OCI-LY3 (cell line): ENCODE measurements around the gene GSTO2.

Experiments
- H2AFZ ChIP-seq: fragments of 200-600, 300-600 bp; shearing (Covaris generic); 2 replicates; pipeline ENCODE4 v1.6.0; 2014; ENCODE audit warnings: antibody characterized with exemption, low read depth, low read length
- H3K27ac ChIP-seq: fragments of 200-600, 300-600 bp; sonication (generic); 2 replicates; pipeline ENCODE4 v1.5.1; 2014; ENCODE audit warnings: mild to moderate bottlenecking, low read length, moderate library complexity, mixed read lengths
- H3K27me3 ChIP-seq: fragments of 200-600, 300-600 bp; sonication (generic); 2 replicates; pipeline ENCODE4 v1.6.1; 2014; ENCODE audit warnings: low read depth, low read length, mixed read lengths
- H3K36me3 ChIP-seq: fragments of 200-600, 300-600 bp; sonication (generic); replicated peaks from 2 replicates; pipeline ENCODE3; 2014; ENCODE audit warnings: low read depth, low read length, mixed read lengths
- H3K4me1 ChIP-seq: fragments of 300-600, 200-600 bp; sonication (generic); 2 replicates; pipeline ENCODE4 v1.6.1; 2014; ENCODE audit warnings: low read length, mixed read lengths
- H3K4me2 ChIP-seq: fragments of 200-600, 300-600 bp; sonication (generic); 2 replicates; pipeline ENCODE4 v1.6.1; 2014; ENCODE audit warnings: low read length, mixed read lengths
- H3K4me3 ChIP-seq: fragments of 300-600, 200-600 bp; sonication (generic); 2 replicates; pipeline ENCODE4 v1.5.1; 2014; ENCODE audit warnings: antibody characterized with exemption, mild to moderate bottlenecking, low read length, moderate library complexity
- H3K79me2 ChIP-seq: fragments of 300-600, 200-600 bp; shearing (Covaris generic); 2 replicates; pipeline ENCODE4 v1.6.1; 2014; ENCODE audit warnings: mild to moderate bottlenecking, low read length, mixed read lengths
- H3K9ac ChIP-seq: fragments of 300-600, 200-600 bp; shearing (Covaris generic); 2 replicates; pipeline ENCODE4 v1.6.0; 2014; ENCODE audit warnings: mild to moderate bottlenecking, low read length, moderate library complexity
- H3K9me3 ChIP-seq: fragments of 200-600, 300-600 bp; shearing (Covaris generic); 2 replicates; pipeline ENCODE4 v1.6.1; 2014; ENCODE audit warnings: low read length, mixed read lengths; ENCODE audit not compliant: insufficient read depth
- H4K20me1 ChIP-seq: fragments of 200-600, 300-600 bp; sonication (generic); 2 replicates; pipeline ENCODE4 v1.6.1; 2016; ENCODE audit warnings: low read length, mixed read lengths; ENCODE audit not compliant: insufficient read depth
- EZH2phosphoT487 ChIP-seq: fragments of 200-600 bp; shearing (Covaris generic); IDR thresholded peaks from 2 replicates; pipeline ENCODE4 v1.6.1; 2018; ENCODE audit warnings: antibody characterized with exemption, mixed run types, low read depth
- TF ChIP-seq, protein P1 (sequence below): fragments of 200-600, 300-600 bp; sonication (generic); IDR thresholded peaks from 2 replicates; pipeline ENCODE4 v1.5.1; 2014; ENCODE audit warnings: antibody characterized with exemption, low read length, low read depth

GSTO2 gene

DNA sequence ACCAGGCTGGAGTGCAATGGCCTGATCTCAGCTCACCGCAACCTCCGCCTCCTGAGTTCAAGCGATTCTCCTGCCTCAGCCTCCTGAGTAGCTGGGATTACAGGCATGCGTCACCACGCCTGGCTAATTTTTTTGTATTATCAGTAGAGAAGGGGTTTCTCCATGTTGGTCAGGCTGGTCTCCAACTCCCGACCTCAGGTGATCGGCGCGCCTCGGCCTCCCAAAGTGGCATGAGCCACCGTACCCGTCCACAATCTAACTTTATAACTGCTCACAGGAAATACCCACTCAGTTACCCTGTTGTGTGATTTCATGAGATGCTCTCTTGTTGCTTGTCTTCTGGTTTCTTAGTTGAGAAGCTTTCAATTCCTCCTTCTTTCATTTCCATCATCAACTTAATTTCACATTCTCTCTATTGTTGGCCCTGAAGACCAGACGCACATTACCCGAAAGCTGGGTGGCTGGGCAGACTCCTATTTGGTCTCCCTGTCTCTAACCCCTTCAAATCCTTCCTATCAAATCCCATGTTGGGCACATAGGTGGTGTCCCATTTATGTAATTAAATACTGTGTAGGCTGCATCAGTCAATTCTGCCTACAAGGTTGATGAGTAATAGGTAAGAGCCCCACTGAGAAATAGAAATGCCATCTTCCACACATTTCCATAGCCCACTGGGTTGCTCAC is 1.1 kb upstream of the GSTO2 start:
- Histone ChIP-seq H3K9ac (peak overlapping the region; percentile 69), H3K9me3 (no peaks in the 10 kb centered on the region), H4K20me1 (no peaks in the 10 kb centered on the region), H3K4me3 (peak overlapping the region; percentile 99), H3K79me2 (peaks cover 47% of the 10 kb centered on the region), H3K27me3 (no peaks in the 10 kb centered on the region), H2AFZ (no peak overlapping the region), H3K4me2 (peak overlapping the region; percentile 91), H3K4me1 (peaks cover 14% of the 10 kb centered on the region), H3K36me3 (peaks cover 19% of the 10 kb centered on the region), H3K27ac (peak overlapping the region; percentile 53)
- no peak for TF ChIP-seq EZH2phosphoT487
- TF ChIP-seq, protein P1, sequence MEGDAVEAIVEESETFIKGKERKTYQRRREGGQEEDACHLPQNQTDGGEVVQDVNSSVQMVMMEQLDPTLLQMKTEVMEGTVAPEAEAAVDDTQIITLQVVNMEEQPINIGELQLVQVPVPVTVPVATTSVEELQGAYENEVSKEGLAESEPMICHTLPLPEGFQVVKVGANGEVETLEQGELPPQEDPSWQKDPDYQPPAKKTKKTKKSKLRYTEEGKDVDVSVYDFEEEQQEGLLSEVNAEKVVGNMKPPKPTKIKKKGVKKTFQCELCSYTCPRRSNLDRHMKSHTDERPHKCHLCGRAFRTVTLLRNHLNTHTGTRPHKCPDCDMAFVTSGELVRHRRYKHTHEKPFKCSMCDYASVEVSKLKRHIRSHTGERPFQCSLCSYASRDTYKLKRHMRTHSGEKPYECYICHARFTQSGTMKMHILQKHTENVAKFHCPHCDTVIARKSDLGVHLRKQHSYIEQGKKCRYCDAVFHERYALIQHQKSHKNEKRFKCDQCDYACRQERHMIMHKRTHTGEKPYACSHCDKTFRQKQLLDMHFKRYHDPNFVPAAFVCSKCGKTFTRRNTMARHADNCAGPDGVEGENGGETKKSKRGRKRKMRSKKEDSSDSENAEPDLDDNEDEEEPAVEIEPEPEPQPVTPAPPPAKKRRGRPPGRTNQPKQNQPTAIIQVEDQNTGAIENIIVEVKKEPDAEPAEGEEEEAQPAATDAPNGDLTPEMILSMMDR: no peak

DNA sequence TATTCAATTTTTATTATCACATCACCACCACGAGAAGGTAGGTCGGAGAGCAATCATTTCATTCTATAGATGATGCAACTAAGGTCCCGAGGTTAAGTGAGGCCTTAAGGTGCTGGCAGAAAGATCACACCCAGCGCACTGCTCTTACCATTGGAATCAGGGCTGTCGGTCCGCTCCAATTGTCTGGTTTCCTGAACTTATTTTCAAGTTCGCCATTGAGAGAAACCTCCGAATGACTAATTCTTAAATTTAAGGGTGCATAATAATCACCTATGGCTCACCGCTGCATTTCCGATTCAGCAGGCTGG is 625 bp upstream of the GSTO2 start:
- Histone ChIP-seq H3K27ac (peak overlapping the region; percentile 53), H3K9me3 (no peaks in the 10 kb centered on the region), H3K36me3 (peaks cover 19% of the 10 kb centered on the region), H3K4me3 (peak overlapping the region; percentile 99), H3K27me3 (no peaks in the 10 kb centered on the region), H4K20me1 (no peaks in the 10 kb centered on the region), H3K4me1 (peaks cover 14% of the 10 kb centered on the region), H2AFZ (peak overlapping the region; percentile 25; the same call in 1 of the 2 replicates), H3K4me2 (peak overlapping the region; percentile 91), H3K9ac (peak overlapping the region; percentile 69), H3K79me2 (peaks cover 46% of the 10 kb centered on the region)
- TF ChIP-seq, protein P1: no peak
- no peak for TF ChIP-seq EZH2phosphoT487

DNA sequence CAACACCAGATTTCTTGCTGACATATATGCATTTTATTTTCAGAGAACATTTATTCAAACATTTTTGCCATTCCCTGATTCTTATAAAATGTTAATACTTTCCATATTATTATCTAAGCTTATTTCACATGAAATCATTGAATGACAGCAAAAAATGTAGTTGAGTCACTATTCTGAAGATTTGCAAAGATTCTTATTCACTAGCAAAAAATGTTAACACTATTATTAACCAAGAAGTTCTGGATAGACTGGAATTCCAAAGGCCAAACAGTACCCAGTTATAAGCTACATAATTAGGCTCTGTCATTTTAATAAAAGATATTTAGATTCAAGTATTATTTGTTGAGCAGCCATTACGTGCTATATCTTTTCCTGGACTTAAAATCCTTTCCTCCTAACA is 4.3 kb downstream of the GSTO2 start:
- Histone ChIP-seq H4K20me1 (no peaks in the 10 kb centered on the region), H3K27me3 (no peaks in the 10 kb centered on the region), H3K36me3 (peaks cover 2% of the 10 kb centered on the region), H3K9me3 (no peaks in the 10 kb centered on the region), H3K27ac (no peak overlapping the region), H3K9ac (no peak overlapping the region), H2AFZ (no peak overlapping the region), H3K4me1 (0 out of 2 replicates have a peak, but pooled peaks cover 4% of the 10 kb centered on the region), H3K4me3 (no peak overlapping the region), H3K4me2 (no peak overlapping the region), H3K79me2 (peaks cover 4% of the 10 kb centered on the region)
- TF ChIP-seq, protein P1: no peak
- TF ChIP-seq EZH2phosphoT487: no peak

DNA sequence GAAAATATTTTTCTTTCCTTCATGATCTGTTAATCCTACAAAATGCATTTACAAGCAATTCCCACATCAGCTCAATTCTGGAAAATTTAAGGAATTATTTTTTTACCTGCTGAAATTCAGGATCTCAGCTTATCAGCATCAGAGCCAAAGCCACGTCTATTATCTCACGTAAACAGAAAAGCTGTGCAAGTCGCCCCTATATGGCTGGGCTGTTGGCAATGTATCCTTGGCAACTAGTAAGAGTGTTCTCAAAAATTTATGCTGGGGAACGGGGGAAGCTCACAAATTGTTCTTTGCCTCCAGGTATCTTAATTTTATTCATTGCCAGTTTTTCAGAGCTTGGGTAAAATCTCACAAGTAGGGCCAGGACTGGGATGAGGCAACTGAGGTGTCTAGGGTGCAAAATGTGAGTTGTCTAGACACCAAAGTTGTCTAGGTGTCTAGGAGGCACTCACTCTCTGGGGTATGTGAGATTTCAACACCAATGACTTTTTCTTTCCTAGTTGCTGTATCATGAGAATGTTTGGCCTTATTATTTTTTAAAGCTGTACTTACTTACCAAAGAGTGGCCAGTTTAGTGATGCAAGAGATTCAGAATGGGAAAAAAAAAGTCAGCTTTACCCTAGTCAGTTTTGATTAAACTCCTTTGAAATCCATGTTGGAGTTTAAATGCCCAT is 5.1 kb downstream of the GSTO2 start:
- Histone ChIP-seq H4K20me1 (no peaks in the 10 kb centered on the region), H3K4me3 (no peak overlapping the region), H3K4me2 (peak overlapping the region; percentile 58), H3K9ac (no peak overlapping the region), H3K79me2 (no peaks in the 10 kb centered on the region), H3K9me3 (no peaks in the 10 kb centered on the region), H3K4me1 (0 out of 2 replicates have a peak, but pooled peaks cover 4% of the 10 kb centered on the region), H3K36me3 (no peaks in the 10 kb centered on the region), H3K27me3 (no peaks in the 10 kb centered on the region), H3K27ac (no peak overlapping the region), H2AFZ (no peak overlapping the region)
- no peak for TF ChIP-seq EZH2phosphoT487
- TF ChIP-seq, protein P1: no peak
